MCF 10A (cell line): ENCODE measurements around the gene CREB3L2. TPM values are rescaled to one million over a fixed set of nuclear protein-coding genes. Genes with fewer than 3 reads are reported as not detected.

Experiments
- BruUV-seq: library from RNA; stranded (reverse); fragments of 400-500 nt; replicated peaks from 2 replicates; lab custom pipeline; 2021; lab: Mats Ljungman, UMichigan
- CTCF ChIA-PET: fragments of 300-600 bp; sonication (Branson Sonifier 250); formaldehyde crosslinking; extraction: SDS; loops from one replicate; lab custom pipeline; 2021; ENCODE audit warnings: antibody characterized with exemption, inconsistent platforms; lab: Yijun Ruan, JAX
- POLR2A ChIA-PET: fragments of 300-600, 350-650 bp; sonication (Branson Sonifier 250); formaldehyde crosslinking; extraction: SDS; loops from one replicate; lab custom pipeline; 2020; ENCODE audit warnings: antibody characterized with exemption, inconsistent platforms; lab: Yijun Ruan, JAX
- DNase-seq: peaks from one replicate; pipeline ENCODE4 v3.0.0-alpha.2; 2018; ENCODE audit not compliant: unreplicated experiment
- H3K27ac Mint-ChIP-seq: one replicate; pipeline ENCODE4 v1.8.0; 2022; ENCODE audit warnings: mild to moderate bottlenecking, low read depth, mixed read lengths; ENCODE audit not compliant: unreplicated experiment
- H3K27me3 Mint-ChIP-seq: one replicate; pipeline ENCODE4 v1.8.0; 2022; ENCODE audit warnings: mixed read lengths; ENCODE audit not compliant: insufficient read depth, unreplicated experiment
- H3K36me3 Mint-ChIP-seq: one replicate; pipeline ENCODE4 v1.8.0; 2022; ENCODE audit warnings: mild to moderate bottlenecking, moderate library complexity, mixed read lengths; ENCODE audit not compliant: insufficient read depth, unreplicated experiment
- H3K4me1 Mint-ChIP-seq: one replicate; pipeline ENCODE4 v1.8.0; 2022; ENCODE audit warnings: mixed read lengths; ENCODE audit not compliant: insufficient read depth, unreplicated experiment
- H3K4me3 Mint-ChIP-seq: one replicate; pipeline ENCODE4 v1.8.0; 2022; ENCODE audit warnings: mild to moderate bottlenecking, moderate library complexity, mixed read lengths; ENCODE audit not compliant: unreplicated experiment
- H3K9me3 Mint-ChIP-seq: one replicate; pipeline ENCODE4 v1.8.0; 2022; ENCODE audit warnings: mixed read lengths; ENCODE audit not compliant: unreplicated experiment
- intact Hi-C: fragments of 100-400 bp; cut with micrococcal nuclease; formaldehyde crosslinking; loops from 2 replicates; pipeline ENCODE4 v1.14.1; 2022
- total RNA-seq: library from RNA; stranded (reverse); gene quantifications from 2 replicates; pipeline ENCODE4 v1.2.3, GENCODE V29; 2022
- TF ChIP-seq, protein P1 (sequence below): fragments of 200-600 bp; IDR thresholded peaks from one replicate; pipeline ENCODE4 v1.8.0; 2022; ENCODE audit warnings: antibody characterized with exemption, mild to moderate bottlenecking; ENCODE audit not compliant: unreplicated experiment

Gene CREB3L2
- total RNA-seq, 1 experiment from 2014 or later, result 74.2 TPM

- Mint-ChIP-seq H3K27me3 (no peaks in the 10 kb centered on the region), H3K27ac (no peak overlapping the region), H3K9me3 (peaks cover 8% of the 10 kb centered on the region), H3K4me3 (no peak overlapping the region), H3K4me1 (no peaks in the 10 kb centered on the region), H3K36me3 (peaks cover 48% of the 10 kb centered on the region)
- POLR2A ChIA-PET, result interaction anchor here (0.6 to 0.7 kb wide), 2 partner anchors 16 to 24 kb away, joined by 3 read pairs; no protein-coding TSS in a partner anchor
- TF ChIP-seq, protein P1, sequence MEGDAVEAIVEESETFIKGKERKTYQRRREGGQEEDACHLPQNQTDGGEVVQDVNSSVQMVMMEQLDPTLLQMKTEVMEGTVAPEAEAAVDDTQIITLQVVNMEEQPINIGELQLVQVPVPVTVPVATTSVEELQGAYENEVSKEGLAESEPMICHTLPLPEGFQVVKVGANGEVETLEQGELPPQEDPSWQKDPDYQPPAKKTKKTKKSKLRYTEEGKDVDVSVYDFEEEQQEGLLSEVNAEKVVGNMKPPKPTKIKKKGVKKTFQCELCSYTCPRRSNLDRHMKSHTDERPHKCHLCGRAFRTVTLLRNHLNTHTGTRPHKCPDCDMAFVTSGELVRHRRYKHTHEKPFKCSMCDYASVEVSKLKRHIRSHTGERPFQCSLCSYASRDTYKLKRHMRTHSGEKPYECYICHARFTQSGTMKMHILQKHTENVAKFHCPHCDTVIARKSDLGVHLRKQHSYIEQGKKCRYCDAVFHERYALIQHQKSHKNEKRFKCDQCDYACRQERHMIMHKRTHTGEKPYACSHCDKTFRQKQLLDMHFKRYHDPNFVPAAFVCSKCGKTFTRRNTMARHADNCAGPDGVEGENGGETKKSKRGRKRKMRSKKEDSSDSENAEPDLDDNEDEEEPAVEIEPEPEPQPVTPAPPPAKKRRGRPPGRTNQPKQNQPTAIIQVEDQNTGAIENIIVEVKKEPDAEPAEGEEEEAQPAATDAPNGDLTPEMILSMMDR, result no peak
- BruUV-seq, result no TSS peak
- DNase-seq, result no peak
- CTCF ChIA-PET, result interaction anchor here (0.7 to 1.1 kb wide), 2 partner anchors 33 to 211 kb away, joined by 3 read pairs; no protein-coding TSS in a partner anchor
- intact Hi-C loops, result no loop called here
These were observed 134.6 kb downstream of the CREB3L2 start for GRCh38 chr7:137867289-137867688.

DNA sequence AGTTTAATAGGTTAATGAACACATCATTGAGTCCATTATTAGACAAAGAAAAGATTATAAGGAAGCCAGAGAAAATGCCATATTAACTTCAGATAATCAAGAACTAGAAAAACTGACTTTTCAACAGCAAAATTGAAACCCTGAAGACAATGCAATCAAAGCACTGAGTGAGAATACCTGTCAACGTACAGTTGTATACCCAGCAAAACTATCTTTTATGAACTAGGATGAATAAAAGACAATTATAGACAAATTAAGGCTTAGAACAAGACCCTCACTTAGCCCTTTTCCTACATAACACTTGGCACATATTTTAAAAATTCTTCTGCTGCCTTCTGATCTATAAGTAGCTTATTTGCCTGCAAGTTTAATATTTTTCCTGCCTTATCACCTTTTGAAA is 136.1 kb downstream of the CREB3L2 start:
- Mint-ChIP-seq H3K4me3 (no peak overlapping the region), H3K27me3 (no peaks in the 10 kb centered on the region), H3K9me3 (peaks cover 8% of the 10 kb centered on the region), H3K36me3 (peaks cover 54% of the 10 kb centered on the region), H3K27ac (no peak overlapping the region), H3K4me1 (no peaks in the 10 kb centered on the region)
- ChIA-PET POLR2A (no interaction called here), CTCF (interaction anchor here (1.2 to 1.6 kb wide), 2 partner anchors 14 to 210 kb away, joined by 3 to 7 read pairs; no protein-coding TSS in a partner anchor)
- TF ChIP-seq, protein P1, result no peak
- no peak for DNase-seq
- intact Hi-C loops, result no loop called here
- no TSS peak for BruUV-seq

DNA sequence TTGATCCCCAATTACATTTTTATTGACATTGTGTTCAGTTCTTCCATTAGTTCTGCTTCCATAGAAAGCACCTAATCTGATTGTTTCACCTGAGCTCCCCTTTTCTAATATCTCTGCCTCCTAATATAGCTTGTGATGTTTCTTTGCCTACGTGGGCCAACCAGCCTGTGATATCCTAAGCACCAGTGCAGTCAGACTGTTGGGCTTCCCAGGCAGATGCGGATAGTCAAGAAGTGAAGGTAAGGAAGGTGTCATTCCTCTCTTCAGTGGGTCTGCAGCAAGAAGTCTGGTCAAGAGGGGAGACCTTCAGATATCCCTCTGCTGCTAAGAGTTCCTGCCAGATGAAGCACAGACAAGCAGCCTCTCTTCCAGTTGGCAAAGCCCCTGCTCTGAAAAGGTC is 138.9 kb downstream of the CREB3L2 start:
- no peak for DNase-seq
- Mint-ChIP-seq H3K4me3 (no peak overlapping the region), H3K9me3 (peaks cover 8% of the 10 kb centered on the region), H3K36me3 (peaks cover 49% of the 10 kb centered on the region), H3K27me3 (no peaks in the 10 kb centered on the region), H3K4me1 (no peaks in the 10 kb centered on the region), H3K27ac (no peak overlapping the region)
- intact Hi-C loops, result no loop called here
- ChIA-PET POLR2A (no interaction called here), CTCF (no interaction called here)
- TF ChIP-seq, protein P1, result no peak
- no TSS peak for BruUV-seq

DNA sequence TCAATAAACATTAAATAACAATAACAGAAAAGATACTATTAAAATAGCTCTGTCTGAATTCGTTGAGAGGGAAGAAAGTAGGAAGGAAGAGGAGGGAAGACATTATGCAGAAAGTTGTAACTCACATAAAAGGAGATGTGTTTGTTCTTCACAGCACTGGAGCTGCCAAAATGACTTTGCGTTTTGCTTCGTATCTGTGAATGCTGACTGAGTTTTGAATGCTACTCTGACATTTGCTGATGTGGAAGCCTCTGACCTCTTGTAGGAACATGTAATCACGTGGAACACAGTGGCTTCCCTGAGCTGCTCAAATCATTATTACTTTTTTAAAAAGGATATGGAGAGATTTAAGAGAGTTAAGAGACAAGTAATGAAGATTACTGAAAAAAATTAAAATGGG is 139.5 kb downstream of the CREB3L2 start:
- TF ChIP-seq, protein P1, result no peak
- CTCF ChIA-PET, result interaction anchor here (0.7 kb wide), 1 partner anchor 26 kb away, joined by 3 read pairs; no protein-coding TSS in a partner anchor
- POLR2A ChIA-PET, result interaction anchor here (1.1 kb wide), 1 partner anchor 12 kb away, joined by 3 read pairs; no protein-coding TSS in a partner anchor
- H3K27ac Mint-ChIP-seq, result no peak overlapping the region
- H3K9me3 Mint-ChIP-seq, result peaks cover 8% of the 10 kb centered on the region
- no peaks in the 10 kb centered on the region for H3K4me1 Mint-ChIP-seq
- H3K4me3 Mint-ChIP-seq, result no peak overlapping the region
- peaks cover 44% of the 10 kb centered on the region for H3K36me3 Mint-ChIP-seq
- no TSS peak for BruUV-seq
- H3K27me3 Mint-ChIP-seq, result no peaks in the 10 kb centered on the region
- intact Hi-C loops, result no loop called here
- DNase-seq, result no peak
